NCI-H146 treated with DMSO at 0.1 percent for 48 hours (cell line): ENCODE results near the gene RPS6KA3.
"Not testable (repeated sequence)": the region's sequence is repeated elsewhere in the genome, so short reads cannot be mapped to it uniquely, and the experiment has no call there.

Source experiments
- DNase-seq: peaks from one replicate; lab custom pipeline; 2025; ENCODE audit not compliant: unreplicated experiment; lab: John Stamatoyannopoulos, UW

The RPS6KA3 gene

DNA sequence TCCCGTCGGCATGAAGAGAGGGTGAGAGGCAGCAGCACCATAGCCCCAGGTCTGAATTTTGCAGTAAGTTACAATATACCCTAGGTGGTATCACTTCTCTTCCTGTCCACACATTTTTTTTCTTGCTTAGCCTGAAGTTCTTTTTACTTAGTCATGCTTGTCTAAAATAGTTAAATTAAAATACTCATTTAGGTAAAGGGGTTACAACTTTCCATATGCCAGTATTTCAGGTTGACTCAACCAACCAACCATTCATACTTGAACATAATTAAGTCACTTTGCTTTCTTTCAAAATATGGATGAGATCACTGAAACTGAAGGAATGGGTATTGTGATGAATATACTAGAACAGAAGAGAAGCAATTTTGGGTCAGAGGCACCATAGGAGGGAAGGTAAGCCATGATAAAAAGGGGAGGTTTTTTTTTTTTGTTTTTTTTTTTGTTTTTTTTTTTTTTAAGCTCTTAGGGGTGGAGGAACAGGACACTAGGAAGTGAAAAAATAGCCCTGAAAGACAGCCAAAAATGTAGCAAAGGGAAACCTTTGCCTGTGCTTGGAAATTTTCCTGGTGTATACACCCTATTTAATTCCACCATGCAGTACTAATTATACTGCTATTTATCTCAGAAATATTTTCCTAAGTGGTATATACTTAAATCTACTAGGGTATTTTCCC lies 41.8 kb downstream of the RPS6KA3 start:
- DNase-seq, result no peak

DNA sequence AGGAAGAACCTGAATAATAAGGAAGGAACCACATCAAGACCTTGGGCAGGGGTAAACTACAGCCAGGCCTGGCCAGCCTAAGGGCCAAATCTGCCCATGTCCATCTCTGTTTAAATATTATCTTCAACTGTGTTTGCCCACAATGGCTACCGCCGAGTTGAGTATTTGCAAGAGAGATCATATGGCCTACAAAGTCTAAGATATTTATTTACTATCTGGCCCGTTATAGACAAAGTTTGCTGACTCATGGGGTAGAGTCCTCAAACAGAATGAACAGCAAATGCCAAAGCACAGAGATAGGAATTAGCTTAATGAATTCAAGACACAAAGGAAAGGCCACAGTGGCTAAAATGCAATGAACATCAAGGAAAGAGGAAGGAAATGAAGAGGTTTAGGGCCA lies 44.8 kb downstream of the RPS6KA3 start:
- DNase-seq, result no peak

DNA sequence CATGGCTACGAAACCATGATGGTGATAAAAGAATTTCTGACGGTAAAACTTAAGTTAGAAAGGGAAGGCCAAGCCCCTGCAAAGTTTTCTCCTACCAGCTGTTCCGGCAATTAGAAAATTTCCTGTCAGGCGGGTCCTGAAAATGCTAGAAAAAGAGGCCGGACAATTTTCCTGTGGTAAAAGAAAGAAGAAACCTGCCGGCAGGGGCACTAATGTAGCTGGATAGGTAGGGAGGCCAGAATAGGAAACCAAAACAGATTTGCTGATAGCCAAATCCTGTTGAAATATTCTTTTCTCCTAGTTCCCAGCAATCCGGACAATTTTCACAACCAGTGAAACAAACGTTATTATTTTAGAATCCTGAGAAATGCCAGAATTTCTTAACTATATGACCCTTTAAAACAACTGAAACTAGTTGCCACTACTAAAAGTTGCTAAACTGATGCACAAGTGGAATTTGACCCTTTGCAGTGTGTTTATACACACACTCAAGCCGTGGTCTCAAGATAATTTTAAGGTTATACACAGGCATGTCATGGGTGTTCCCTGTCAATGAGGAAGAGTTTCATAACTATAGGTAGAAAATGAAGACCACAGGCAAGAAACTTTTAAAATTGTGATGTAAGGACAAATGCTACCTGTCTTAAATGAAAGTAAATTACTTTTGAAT lies 47.7 kb downstream of the RPS6KA3 start:
- DNase-seq, result no peak

- no peak for DNase-seq
These were observed 48.8 kb downstream of the RPS6KA3 start for GRCh38 chrX:20217906-20218305.

GRCh38 chrX:20217271-20217670 lies 49.4 kb downstream of the RPS6KA3 start:
- DNase-seq, result no peak

GRCh38 chrX:20215565-20215964 lies 51.1 kb downstream of the RPS6KA3 start:
- no peak for DNase-seq

DNA sequence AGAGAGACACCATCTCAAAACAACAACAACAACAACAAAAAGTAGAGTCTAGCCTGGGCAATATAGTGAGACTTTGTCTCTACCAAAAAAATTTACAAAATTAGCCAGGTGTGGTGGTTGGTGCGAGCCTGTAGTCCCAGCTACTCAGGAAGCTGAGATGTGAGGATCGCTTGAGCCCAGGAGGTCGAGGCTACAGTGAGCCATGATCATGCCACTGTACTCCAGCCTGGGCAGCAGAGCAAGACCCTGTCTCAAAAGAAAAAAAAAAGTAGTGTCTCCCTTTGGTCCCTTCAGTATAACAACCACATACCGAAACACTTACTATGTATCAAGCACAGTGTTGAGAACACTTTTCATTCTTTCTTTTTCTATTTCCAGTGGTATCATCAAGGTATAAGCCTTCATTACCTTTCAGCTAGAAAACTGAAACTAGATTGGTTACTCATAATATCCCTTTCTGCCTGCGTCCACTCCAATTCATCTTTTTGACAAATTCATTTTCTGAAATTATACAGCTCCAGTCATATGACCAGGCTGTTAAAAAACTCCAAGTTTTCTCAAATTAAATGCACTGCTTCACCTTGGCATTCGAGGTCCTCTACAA lies 54.1 kb downstream of the RPS6KA3 start:
- DNase-seq, result no peak

GRCh38 chrX:20211261-20211786 lies 55.4 kb downstream of the RPS6KA3 start:
- no peak for DNase-seq

- DNase-seq, result no peak
These were observed 60.6 kb downstream of the RPS6KA3 start for GRCh38 chrX:20205927-20206708.

DNA sequence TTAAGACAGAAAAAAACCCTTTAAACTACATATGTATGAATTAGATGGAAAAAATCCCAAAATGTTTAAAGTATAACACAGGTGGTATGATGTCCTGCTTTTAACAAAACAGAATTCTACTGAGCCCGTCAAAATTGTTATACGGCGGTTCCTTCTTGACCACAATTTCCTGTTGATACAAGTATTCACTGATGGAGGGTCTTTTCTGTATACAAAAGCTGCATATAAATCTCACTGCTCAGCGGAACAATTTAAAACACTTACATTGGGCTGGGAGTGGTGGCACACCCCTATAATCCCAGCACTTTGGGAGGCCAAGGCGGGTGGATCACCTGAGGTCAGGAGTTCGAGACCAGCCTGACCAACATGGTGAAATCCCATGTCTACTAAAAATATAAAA lies 62.4 kb downstream of the RPS6KA3 start:
- DNase-seq, result no peak

- no peak for DNase-seq
These were observed 69.0 kb downstream of the RPS6KA3 start for GRCh38 chrX:20197641-20198210.

GRCh38 chrX:20189171-20189570 lies 77.5 kb downstream of the RPS6KA3 start:
- no peak for DNase-seq

GRCh38 chrX:20181598-20182329 lies 84.9 kb downstream of the RPS6KA3 start:
- no peak for DNase-seq

- no peak for DNase-seq
These were observed 89.6 kb downstream of the RPS6KA3 start for GRCh38 chrX:20177093-20177492.

GRCh38 chrX:20173856-20174255 lies 92.9 kb downstream of the RPS6KA3 start:
- DNase-seq, result no peak

DNA sequence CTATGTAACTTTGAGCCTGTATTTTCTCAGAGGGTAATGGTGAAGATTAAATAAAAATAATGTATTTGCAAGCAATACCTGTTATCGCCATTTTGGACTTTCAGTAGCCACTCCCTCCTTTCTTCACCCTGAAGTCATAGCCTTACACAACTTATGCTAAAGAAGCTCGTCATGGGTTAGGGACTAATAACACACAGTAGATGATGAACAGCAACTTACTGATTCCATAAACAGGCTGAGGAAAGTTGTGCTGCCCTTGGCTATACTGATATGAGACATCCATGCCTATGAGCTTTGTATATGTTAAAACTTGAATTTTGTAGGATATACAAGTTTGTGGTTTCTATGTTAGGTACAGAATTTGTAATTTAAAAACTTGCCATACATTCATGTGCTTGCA lies 93.4 kb downstream of the RPS6KA3 start:
- DNase-seq, result no peak

GRCh38 chrX:20171887-20172286 lies 94.8 kb downstream of the RPS6KA3 start:
- DNase-seq, result no peak

DNA sequence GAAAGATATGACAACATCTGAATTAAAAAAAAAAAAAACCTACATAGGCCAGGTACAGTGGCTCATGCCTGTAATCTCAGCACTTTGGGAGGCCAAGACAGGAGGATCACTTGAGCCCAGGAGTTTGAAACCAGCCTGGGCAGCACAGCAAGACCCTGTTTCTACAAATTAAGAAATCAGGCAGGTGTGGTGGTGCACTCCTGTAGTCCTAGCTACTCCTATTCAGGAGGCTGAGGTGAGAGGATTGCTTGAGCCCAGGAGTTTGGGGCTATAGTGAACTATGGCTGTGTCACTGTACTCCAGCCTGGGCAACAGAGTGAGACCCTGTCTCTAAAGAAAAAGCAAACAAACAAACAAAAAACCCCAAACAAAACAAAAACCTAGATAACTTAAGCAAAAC lies 104.2 kb downstream of the RPS6KA3 start:
- not testable (repeated sequence) for DNase-seq

- DNase-seq, result no peak
These were observed 106.8 kb downstream of the RPS6KA3 start for GRCh38 chrX:20159797-20160385.

GRCh38 chrX:20151689-20152088 lies 115.0 kb downstream of the RPS6KA3 start:
- no peak for DNase-seq
